Right renal cortex interstitium (tissue), 3 donors: ENCODE data around the gene MIER1. TPM values are rescaled to one million over a fixed set of nuclear protein-coding genes. Genes with fewer than 3 reads are reported as not detected.
"Not testable (repeated sequence)": the region's sequence is repeated elsewhere in the genome, so short reads cannot be mapped to it uniquely, and the experiment has no call there.

Source experiments
- DNase-seq, 3 donors: peaks; one replicate each; pipeline ENCODE4 v3.0.0-alpha.2; 2013; ENCODE audit warnings: low read depth in 3 of 3, low spot score in 2 of 3
- polyA plus RNA-seq, 3 donors: library from polyadenylated mRNA; unstranded; fragments of 120-200 nt; gene quantifications; one replicate each; pipeline ENCODE4 v1.2.1, GENCODE V29; 2013; ENCODE audit not compliant: insufficient read length in 3 of 3

MIER1 gene
- polyA plus RNA-seq, 3 donors, result 39.7 to 45.2 (median 44.7) TPM

DNA sequence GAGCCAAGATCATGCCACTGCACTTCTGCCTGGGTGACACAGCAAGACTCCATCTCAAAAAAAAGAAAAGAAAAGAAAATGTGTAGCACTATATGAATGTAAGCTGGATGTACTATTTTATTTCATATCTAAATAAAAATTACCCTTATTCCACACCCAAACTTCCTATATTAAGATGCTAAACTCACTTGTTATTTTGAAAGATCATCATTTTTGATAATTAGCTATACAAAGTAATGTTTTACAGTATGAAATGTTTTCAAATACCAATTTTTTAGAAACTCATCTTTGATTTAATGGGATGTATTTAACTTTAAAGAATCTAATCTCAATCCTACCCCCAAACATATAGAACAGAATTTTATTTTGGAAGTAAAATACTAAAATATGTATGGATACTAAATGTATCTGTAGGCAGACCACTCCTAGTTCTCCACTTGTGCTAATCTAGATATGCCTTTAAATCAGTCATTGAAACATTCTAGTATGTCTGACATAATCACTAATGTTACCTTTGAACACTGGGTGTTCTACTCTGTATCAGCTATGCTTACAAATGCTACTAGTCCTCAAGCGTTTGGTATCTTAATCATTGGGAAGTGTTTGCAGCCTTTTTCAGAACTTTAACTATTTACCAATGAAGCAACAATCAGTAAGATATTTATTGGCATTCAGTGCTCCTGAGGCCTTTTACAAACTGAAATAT lies 12.9 kb downstream of the MIER1 start:
- no peak for DNase-seq

- no peak for DNase-seq
These were observed 13.8 kb downstream of the MIER1 start for GRCh38 chr1:66938613-66939012.

DNA sequence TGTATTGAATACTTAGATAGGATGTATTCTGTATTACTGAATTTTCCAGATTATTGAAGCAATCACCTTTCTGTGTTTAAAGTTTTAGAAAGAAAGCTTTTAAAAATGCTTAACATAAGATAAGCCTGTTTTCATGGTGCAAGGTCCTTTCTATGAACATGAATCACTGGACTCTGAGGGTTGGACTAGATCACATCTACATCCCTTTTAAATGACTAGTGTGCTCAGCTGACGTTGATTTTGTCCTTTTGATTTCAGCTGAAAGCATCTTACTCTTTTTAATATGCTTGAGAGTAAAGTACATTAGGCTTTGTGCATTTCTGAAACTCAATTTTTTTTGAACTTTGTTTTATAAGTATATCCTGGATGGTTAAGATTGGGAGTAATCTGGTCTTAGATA lies 16.2 kb downstream of the MIER1 start:
- no peak for DNase-seq

GRCh38 chr1:66943361-66943969 lies 18.7 kb downstream of the MIER1 start:
- no peak for DNase-seq

- DNase-seq, result no peak
These were observed 19.8 kb downstream of the MIER1 start for GRCh38 chr1:66944330-66945274.

DNA sequence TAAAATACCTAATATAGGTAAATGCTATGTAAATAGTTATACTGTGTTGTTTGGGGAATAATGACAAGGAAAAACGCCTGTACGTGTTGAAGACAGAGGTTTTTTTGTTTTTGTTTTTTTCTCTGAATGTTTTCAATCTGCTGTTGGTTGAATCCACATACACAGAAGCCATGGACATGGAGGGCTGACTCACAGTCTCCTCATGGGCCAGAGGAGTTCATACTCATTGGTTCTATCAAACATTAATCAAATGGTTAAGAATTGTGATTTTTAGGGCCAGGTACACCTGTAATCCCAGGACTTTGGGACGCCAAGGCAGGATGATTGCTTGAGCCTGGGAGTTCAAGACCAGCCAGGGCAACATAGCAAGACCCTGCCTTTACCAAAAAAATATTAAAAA lies 20.5 kb downstream of the MIER1 start:
- DNase-seq, result no peak

DNA sequence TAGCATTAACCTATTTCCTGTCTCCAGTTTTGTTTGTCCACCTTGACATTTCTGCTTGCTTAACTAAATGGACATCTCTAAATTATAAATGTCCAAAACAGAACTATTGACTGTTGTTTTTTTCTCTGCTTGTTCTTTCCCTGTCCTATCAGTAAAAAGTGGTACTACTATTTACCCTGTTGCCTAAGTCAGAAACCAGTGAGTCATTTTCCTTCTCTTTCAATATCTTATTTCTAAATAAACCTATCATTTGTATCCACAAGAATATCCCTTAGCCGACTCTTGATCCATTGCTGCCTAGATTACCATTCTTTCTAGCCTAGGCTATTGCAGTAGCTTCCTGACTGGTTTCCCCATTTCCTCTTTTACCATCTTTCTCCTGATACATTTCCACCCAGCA lies 22.5 kb downstream of the MIER1 start:
- no peak for DNase-seq

DNA sequence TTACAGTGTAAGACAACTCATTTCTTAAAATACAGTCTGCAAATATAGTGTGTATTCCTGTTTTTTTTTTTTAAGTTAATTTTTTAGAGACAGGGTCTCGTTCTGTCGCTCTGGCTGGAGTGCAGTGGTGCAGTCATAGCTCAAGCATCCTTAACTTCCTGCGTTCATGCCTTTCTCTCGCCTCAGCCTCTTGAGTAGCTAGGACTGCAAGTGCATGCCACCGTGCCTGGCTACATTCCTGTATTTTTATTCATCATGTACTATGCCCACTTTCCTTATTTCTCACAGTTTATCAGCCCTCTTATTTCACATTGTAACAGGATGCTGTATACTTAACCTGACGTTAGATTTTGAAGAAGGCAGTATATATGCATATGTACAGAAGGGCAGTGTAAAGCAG lies 26.7 kb downstream of the MIER1 start:
- no peak for DNase-seq

DNA sequence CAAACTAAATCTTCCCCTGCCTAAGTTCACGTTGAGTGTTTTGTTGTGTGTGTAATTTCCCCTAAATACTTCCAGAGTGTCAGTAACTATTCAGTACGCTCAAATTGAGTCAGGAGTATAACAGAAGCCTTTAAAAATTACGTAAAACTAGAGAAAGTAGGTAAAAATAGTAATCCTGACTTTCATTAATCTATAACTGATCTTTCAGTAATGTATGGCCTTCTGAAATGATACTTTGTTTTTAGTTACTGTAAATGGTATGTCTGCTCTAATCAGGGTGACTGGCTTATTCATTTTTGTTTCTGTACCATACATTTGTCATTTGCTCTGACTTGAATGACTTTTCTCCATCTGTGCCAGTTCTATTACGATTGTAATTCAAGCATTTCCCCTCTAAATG lies 29.4 kb downstream of the MIER1 start:
- no peak for DNase-seq

DNA sequence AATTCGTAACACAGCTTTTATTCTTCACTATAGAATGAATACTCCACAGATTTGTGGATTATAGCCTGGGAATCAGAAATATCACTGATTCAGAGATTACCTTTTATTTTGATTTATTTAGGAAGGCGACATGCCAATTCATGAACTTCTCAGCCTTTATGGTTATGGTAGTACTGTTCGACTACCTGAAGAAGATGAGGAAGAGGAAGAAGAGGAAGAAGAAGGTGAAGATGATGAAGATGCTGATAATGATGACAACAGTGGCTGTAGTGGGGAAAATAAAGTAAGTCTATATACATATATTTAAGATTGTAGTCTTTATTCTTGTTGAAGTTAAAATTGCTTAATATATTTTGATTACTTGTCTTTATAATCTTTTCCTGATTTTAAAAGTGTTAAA lies 33.1 kb downstream of the MIER1 start:
- no peak for DNase-seq

DNA sequence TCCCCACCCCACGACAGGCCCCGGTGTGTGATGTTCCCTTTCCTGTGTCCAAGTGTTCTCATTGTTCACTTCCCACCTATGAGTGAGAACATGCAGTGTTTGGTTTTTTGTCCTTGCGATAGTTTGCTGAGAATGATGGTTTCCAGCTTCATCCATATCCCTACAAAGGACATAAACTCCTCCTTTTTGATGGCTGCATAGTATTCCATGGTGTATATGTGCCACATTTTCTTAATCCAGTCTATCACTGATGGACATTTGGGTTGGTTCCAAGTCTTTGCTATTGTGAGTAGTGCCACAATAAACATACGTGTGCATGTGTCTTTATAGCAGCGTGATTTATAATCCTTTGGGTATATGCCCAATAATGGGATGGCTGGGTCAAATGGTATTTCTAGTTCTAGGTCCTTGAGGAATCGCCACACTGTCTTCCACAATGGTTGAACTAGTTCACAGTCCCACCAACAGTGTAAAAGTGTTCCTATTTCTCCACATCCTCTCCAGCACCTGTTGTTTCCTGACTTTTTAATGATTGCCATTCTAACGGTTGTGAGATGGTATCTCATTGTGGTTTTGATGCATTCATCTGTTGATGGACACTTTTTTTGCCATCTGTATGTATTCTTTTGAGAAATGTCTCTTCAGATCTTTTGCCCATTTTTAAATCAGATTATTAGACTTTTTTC lies 41.5 kb downstream of the MIER1 start:
- not testable (repeated sequence) for DNase-seq

DNA sequence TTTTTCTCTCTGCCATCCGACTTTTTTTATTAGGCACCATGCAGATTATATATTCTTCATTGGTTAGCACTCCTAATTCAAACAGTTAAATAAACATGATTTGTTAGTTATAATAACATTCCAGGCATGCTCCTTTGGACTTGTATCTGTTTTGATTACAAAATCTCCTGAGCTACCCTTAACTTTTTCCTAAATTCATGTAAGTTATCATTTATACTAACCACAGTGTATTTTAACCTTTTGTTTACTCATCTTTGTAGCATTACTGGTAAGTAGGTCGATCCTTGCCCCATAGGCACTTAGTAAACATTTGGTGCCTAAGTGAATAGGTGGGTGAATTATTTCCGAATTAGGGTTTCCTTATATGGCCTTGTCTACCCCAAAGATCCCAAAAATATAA lies 43.8 kb downstream of the MIER1 start:
- no peak for DNase-seq

GRCh38 chr1:66978201-66978600 lies 53.4 kb downstream of the MIER1 start:
- DNase-seq, result no peak

DNA sequence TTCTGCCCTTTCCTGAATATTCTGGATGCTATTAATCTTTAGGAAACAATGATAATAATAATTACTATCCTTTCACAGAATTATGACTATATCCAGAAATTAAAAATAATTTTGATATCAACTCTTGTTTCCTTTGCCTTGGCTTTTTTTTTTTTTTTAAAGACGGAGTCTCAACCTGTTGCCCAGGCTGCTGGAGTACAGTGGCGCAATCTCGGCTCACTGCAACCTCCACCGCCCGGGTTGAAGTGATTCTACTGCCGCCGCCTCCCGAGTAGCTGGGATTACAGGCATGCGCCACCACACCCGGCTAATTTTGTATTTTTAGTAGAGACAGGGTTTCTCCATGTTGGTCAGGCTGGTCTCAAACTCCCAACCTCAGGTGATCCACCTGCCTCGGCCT lies 54.8 kb downstream of the MIER1 start:
- DNase-seq, result not testable (repeated sequence)

GRCh38 chr1:66980745-66981367 lies 56.1 kb downstream of the MIER1 start:
- DNase-seq, result no peak

- DNase-seq, result no peak
These were observed 56.9 kb downstream of the MIER1 start for GRCh38 chr1:66981679-66982078.

DNA sequence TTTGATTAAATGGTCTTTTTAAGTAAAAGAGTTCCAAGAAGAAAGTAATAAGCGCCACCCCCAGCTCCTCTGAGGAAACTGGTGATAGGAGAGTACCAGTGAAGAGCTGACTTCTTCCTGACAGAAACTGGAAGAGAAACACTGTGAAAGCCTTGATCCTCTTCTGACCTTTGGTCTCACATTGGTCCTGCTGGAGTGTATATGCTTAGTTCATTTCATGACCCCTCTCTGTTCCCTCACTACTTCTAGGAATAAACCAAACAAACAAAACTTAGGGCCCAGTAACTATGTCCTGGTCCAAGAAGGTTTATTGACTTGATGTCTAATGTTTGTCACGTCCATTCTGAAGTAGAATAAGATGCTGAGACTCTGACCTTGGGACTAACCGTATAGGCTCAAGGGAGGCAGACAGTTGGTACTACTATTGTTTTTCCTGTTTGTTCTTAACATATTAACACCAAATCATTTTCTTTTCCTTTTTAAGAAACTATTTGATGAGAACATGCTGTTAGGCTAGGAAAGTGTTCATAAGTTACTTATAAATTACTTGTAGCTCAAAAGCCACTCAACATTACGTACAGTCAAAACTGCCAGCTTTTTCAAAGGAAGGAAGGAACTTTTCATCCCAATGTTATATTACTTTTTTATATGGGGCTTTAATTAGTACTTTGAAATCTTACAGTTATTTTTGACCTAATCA lies 57.9 kb downstream of the MIER1 start:
- DNase-seq, result no peak

DNA sequence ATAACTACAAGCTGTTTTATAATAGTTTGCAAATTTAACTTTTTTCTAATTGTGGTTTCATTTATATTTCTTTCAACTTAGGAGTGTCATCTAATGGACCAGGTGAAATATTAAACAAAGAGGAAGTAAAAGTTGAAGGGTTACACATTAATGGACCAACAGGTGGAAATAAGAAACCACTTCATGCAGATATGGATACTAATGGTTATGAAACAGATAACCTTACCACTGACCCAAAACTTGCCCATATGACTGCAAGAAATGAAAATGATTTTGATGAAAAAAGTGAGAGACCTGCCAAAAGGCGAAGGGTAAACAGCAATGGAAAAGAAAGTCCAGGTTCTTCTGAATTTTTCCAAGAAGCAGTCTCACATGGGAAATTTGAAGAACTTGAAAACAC lies 59.7 kb downstream of the MIER1 start:
- no peak for DNase-seq

DNA sequence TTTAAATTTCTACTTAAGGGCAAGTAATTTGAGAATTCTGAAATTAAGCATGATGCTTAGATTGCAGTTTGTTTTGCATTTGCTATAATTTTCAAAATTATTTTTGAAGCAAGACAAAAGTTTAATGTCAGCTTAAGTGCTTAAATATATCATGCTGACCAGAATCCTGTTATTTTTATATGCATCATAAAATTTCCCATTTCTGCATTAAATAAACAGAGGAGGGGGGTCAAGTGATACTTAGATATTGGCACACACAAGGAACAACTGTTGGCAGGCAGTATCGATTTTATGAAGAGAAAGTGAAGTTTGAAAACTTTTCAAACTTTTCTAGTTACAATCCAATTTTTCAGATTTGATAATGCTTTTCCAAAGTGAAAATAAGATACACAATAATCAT lies 61.0 kb downstream of the MIER1 start:
- DNase-seq, result no peak

- DNase-seq, result no peak
These were observed 68.3 kb downstream of the MIER1 start for GRCh38 chr1:66993076-66993475.
